GM21576 (cell line): ENCODE results near the gene SVOP.

ENCODE experiments used
- ATAC-seq: cut with Tn5 transposase; IDR thresholded peaks from one replicate; pipeline ENCODE4 v1.9.1; 2021; ENCODE audit warnings: mild to moderate bottlenecking, moderate library complexity; ENCODE audit not compliant: unreplicated experiment

The SVOP gene

DNA sequence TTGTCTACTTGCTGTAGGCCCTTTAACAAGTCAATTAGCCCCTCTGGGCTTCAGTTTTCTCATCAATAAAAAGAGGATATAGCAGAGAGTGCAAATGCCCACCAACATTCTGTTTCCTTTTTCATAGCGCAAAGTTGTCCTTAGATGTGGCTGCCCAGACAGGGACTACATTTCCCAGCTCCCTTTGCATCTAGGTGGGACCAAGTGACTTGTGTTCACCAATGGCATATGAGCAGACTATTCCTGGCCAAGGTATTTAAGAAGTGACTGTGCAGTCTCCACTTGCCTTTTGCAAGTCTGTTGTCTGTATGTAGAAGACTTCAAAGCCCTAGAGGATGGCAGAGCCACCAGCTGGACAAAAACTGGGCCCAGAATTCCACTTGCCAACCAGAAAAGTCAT is 81.3 kb downstream of the SVOP start:
- no peak for ATAC-seq

DNA sequence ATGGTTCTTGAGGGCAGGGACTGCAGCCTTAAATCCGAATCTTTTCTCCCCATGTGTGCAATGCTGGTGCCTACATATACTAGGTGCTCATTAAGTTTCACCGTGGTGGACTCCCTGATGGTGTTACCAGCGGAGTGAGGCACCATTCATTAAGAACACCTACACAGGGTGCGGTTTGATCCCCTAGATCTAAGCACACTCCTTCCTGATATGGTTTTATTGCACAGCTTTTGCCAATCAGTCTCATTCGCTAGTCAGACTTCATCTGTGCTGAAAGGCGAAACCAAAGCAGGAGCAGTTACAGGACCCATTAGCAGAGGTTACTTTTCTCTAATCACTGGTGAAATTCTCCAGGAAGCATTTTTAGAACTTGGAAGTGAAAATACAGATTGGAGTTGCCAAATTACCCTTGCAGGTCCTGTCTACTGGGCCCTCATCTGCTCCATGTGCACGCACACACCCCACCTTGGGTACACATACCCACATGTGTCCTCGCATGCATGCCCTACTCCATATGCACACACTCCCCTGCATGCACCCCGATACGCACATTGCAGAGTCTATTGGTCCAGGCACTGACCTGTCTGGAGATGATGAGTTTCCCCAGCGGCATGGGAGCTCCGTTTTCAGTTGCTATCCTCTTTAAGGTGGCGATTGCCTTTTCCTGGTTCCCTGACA is 82.5 kb downstream of the SVOP start:
- no peak for ATAC-seq

DNA sequence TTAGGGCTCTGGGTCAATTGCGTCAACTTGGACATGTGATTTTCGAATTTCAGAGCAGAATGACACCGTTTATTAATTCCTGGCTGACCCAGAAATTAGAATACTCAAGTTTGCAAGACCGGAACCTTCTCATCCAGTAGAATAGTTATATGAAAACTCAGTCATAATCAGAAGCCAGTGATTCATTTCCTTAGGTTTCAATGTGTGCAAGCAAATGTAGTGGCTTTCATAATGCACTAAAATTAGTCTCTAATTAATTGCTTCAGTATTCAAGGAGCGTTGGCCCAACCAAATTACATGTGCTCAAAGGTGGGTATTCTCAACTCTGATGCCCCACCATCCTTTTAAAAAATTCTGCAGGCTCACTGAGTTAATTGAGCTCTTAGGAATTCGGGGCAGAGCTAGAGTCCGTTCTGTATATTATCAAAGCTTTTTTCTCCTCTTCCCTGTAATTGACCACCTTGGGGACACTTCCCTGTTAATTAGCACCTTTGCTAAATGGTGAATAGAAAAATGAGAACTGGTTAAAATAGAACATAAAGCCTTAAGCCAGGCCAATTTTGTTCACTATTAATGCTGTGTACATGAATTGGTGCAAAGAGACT is 85.6 kb downstream of the SVOP start:
- ATAC-seq: no peak

DNA sequence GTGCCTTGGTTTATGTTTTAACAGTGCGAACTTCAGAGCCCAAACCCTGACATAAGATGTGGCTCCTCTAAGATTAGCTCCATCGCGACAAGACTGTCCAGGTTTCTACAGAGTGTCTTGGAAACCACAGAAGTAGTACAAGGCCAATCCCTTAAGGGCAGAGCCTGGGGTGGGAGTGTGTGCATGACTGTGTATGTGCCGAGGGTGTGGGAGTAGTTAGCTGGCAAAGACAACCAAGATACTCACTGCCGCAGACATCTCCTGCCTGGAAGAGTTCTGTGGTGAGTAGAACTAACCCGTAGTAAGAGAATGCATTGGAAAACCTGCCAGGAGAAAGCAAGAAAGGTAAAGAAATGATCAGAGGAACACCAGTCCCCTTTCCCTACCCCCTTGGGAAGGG is 86.9 kb downstream of the SVOP start:
- no peak for ATAC-seq

DNA sequence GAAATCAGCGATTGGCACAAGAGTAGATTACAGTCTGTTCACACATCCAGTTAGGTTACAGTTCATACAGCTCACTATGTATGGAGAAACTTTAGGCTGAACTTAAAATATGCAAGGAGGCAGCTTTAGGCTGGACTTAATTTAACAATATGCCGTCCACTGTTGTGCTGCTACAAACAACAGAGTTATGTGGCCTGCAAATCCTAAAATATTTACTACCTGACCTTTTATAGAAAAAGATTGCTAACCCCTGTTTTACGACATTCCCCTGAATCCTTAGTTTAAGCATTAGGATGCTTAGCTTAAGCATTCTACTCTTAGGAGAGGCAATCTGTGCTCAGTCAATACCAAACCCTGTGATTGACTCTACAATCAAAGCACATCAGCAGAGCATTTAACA is 90.1 kb downstream of the SVOP start:
- ATAC-seq: no peak

DNA sequence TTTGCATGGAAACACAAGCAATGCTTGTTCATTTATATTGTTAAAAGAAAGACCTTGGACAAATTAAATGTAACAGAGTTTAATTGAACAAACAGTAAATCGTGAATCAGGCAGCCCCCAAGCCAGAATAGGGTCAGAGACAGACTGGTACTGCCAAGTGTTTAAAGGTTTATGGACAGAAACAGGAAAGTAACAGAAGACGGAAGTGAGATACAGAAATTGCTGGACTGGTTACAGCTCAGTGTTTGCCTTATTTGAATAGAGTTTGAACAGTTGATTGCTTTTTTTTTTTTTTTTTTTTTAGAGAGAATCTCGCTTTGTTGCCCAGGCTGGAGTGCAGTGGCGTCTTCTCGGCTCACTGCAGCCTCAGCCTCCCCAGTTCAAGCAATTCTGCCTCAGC is 90.7 kb downstream of the SVOP start:
- ATAC-seq: peak; percentile 74

DNA sequence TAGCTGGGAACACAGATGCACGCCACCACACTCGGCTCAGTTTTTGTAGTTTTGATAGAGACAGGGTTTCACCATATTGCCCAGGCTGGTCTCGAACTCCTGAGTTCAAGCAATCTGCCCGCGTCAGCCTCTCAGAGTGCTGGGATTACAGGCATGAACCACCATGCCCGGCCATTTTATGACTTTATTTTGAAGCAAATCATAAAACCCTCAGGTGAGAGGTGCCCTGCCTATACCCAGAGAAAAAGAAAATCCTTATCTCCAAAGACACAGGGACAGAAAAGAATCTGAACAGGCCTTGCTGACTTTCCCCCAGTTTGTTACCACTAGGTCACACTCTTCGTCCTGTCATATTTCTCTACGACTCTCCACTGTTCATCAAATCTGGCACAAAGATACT is 92.2 kb downstream of the SVOP start:
- ATAC-seq: no peak

DNA sequence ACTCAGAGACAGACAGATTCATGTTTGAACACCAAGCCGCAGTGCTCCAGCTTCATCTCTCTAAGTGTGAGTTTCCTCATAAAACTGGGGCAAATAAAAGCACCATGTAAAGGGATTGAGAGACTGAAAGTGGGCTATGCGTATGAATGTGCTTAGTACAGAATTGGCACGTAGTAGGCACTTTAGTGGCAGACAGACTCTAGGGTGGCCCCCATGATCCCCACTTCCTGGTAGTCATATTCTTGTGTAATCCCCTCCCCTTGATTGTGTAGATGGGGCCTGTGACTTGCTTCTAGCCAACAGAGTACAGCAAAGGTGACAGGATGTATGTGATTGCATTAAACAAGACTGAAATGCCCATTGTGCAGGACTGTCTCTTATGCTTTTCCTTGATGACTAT is 98.0 kb downstream of the SVOP start:
- ATAC-seq: no peak

DNA sequence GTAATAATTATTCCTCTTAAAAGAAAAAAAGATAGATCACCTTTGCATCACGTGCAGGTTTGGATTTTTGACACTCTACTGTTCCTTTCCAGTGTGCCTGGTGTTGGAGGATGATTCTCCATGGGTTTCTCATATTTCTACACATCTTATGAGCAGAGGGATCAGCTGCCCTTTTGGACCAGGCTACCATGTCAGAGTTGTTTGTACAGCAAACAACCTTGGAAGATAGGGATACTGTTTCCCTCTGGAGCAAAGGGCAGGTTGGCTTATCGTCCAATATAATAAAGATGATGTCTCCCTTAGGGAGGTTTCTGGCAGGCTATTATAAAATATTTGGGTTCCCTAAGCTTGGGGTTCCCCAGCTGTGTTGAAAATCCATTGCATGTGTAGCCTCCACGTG is 98.9 kb downstream of the SVOP start:
- no peak for ATAC-seq

DNA sequence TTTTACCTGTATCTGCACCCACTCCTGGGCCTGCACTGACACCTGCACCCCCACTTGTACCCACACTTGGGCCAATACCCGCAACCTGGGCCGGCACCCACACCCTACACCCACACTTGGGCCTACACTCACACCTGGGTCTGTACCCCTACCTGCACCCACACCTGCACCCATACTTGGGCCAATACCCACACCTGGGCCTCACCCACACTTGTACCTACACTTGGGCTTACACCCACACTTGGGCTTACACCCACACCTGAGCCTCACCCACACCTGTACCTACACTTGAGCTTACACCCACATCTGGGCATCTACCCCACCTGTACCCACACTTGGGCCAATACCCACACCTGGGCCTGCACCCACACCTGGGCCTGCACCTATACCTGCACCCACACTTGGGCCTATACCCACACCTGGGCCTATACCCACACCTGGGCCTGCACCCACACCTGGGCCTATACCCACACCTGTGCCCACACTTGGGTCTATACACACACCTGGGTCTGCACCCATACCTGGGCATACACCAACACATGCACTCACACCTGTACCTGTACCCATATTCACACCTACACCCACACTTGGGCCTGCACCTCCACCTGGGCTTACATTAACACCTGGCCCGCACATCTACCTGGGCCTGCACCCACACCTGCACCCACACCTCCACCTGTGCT is 101.8 kb downstream of the SVOP start:
- no peak for ATAC-seq

DNA sequence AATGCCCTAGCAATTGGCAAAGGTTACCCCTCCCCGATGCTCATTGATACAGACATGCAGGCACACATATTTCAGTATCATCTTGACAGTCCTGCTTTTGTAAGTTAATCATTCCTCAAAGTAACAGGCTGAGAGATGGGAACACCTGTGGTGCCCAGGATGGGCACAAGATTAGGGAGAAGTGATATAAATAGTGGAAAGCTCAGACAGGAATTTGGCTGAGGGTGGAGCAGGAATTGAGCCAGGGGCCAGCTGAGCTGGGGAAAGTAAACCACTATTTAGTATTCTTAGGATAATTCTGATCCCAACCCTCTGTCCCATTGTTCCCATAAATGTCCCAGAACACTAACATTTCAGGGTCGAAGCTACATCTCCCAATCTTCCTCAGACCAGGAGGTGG is 102.7 kb downstream of the SVOP start:
- no peak for ATAC-seq

DNA sequence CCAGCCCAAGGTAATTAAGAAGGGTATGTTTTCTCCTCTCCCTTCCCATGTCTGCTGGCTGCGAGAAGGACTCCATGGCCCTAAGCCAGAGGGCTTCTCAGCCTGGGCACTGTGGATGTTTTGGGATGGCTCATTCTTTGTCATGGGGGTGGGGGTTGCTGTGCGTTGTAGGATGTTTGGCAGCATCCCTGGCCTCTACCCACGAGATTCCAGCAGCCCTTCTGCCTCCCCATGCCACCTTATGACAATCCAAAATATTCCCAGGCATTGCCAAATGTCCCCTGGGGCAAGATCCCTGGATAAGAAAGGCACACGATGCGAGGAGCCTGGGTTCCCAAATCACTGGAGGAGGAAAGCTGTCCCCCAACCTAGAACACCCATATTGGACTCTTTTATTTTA is 104.5 kb downstream of the SVOP start:
- no peak for ATAC-seq

DNA sequence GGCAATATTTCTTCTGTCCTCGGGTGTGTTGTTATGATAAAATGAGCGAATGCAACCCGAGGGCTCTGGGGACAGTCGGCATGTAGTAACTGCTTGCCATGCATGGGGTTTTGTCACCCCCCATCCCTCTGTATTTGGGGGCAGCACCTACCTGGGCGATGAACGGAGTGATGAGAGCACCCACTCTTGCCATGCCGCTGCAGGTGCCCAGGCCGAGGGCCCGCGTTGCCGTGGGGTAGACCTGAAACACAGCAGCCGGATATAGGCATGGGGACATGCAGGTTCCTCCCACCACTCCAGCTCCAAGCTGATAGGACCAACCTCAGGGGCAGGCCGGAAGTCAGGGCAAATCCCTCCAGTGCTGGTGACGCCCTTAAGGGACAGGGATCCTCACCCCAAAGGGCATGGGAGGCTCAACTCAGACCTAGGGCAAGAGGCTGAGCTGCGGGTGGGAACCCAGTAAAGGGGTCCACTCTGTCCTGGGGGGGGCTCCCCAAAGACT is 105.2 kb downstream of the SVOP start:
- ATAC-seq: no peak

DNA sequence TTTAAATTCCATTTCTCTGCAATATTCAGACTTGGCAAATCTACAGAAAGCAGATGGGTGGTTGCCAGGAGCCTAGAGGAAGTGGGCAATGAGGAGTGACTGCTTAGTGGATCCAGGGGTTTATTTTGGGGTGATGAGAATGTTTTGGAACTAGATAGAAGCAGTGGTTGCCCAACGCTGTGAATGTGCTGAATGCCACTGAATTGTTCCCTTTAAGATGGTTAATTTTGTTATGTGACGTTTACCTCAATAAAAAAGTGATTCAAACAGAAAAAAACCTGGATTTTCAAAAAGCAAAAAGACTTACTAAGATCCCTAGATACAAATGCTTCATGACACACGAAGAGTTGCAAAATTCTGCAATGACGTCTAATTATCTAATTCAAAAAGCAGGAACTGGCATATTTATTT is 106.7 kb downstream of the SVOP start:
- no peak for ATAC-seq

DNA sequence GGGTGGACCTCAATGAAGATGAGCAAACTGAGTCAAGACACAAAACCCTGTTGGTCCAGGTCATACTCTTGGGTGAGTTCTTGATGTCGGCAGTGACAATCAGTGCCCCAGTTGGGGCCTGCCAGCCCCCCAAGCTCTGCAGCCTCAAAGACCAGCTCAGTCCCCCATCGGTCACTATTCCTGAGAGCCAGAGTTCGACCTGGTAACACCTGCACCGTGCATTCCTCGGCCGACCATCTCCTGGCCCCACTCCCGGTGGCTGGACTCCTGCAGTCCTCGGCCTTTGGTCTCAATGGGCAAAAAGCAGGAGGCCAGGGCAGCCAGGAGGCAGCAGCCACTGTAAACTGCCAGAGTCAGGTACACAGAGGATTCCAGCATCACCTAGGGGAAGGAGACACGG is 108.5 kb downstream of the SVOP start:
- ATAC-seq: no peak

DNA sequence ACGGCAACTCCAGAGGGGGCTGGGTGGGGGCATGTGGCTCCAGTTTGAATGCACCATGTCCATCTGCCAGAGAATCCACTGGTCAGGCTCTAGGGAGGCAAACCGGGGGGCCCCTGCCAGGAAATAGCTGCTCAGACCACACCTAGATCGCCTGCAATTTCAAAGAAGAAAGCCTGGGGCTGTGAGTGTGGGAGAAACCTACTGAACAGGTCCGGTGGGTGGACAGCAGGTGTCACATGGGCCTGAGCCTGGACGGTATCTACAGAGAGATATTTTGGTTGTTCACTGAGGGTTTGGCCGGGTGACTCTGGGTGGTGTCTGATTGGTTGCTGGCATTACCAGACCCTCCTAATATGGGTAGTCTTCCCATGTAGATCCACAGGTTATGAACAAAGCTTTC is 109.0 kb downstream of the SVOP start:
- ATAC-seq: no peak

DNA sequence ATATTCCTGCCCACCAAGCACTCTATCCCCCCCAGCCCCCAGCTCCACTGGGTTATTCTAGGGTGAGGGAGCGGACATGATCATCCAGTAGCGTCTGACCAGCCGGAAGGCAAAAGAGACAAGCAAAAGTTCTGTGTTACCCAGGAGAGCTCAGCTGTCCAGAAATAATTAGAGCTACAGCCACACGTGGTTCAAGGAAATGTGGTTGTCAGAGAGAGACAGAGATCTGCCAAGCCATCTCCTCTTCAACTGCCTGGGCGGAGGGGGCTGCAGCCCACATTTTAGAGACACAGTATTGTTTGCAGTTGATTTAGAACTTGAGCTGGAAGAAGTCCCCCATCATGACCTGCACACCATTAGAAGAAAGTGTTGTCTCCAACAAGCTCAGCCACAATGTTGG is 110.5 kb downstream of the SVOP start:
- ATAC-seq: no peak

DNA sequence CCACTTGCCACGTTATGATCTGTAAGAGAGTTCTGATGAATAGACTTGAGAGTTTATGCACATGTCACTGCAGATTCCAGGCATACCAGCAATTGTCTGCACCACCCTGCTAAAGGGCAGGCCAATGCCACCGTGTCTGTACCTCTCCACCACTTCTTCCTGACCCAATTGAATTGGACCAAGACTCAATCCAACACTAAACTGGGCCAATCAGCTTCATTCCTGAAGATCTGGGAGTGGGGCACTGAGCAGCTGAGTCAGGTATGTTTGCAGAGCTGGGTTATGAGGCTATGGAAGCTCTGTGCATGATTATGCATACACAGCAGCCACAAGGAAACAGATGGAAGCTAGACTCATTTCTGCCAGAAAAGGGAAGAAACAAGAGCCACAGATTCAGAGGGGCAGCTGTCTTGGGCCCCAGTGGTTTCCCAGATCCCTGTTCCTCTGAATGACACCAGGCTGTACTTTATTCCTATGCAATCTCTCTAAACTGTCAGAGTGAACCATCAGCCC is 113.0 kb downstream of the SVOP start:
- ATAC-seq: no peak

DNA sequence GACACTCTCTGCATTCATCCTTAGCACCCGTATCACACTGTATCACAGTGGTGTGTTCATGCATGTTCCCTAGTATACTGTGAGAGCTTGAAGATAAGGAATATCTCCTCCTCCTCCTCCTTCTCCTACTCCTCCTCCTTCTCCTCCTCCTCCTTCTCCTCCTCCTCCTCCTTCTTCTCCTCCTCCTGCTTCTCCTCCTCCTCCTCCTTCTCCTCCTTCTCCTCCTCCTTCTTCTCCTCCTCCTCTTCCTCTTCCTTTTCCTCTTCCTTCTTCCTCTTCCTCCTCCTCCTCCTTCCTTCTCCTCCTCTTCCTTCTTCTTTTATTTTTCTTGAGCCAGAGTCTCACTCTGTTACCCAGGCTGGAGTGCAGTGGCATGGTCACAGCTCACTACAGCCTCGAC is 113.9 kb downstream of the SVOP start:
- ATAC-seq: no peak

DNA sequence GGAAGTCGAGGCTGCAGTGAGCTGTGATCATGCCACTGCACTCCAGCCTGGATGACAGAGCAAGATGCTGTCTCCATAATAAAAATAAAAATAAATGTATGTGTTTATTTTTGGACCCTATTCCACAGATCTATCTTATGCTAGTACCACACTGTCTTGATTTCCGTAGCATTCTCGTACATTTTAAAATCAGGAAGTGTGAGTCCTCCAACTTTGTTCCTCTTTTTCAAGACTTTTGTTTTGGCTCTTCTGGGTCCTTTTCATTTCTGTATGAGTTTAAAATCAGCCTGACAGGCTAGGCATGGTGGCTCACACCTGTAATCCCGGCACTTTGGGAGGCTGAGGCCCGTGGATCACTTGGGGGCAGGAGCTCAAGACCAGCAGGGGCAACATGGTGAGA is 115.1 kb downstream of the SVOP start:
- no peak for ATAC-seq

DNA sequence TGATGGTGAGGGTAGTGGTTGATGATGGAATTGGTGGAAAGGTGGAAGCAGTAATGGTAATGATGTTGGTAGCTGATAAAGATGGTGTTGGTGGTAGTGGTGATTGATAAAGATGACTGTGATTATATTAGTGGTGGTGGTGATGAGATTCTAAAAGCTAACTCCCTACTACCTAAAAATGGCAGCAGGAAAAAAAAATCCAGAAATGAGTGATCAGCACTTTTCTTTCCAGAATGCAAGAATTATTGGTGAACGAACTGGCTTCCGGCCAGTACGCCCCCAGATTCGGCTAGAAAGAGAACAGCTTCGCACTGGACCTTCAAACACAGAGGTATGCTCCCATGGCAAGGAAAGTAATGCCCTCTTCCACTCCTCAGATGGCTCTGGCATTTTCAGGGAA is 121.7 kb downstream of the SVOP start:
- no peak for ATAC-seq

DNA sequence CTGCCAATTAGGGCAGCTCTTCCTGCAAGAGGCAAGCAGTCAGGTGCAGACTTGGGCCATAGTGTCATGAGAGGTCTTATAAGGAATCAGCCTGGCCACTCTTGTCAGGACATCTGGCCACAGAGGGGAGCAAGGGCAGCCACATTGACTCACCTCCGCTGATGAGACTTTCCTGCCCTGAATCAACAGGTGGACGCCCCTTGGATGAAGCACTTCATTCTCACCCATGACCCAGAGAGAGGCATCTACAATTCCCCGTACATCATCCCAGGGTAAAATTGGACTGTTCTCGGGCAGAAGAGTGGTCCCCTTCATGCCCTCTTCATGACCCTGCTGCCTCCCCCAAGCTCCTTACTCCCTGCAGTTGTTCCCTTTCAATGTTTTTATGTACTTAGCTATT is 124.1 kb downstream of the SVOP start:
- no peak for ATAC-seq
